ENCODE data around the gene NCR1.
"Not testable (repeated sequence)": the region's sequence is repeated elsewhere in the genome, so short reads cannot be mapped to it uniquely, and the experiment has no call there.

DNA sequence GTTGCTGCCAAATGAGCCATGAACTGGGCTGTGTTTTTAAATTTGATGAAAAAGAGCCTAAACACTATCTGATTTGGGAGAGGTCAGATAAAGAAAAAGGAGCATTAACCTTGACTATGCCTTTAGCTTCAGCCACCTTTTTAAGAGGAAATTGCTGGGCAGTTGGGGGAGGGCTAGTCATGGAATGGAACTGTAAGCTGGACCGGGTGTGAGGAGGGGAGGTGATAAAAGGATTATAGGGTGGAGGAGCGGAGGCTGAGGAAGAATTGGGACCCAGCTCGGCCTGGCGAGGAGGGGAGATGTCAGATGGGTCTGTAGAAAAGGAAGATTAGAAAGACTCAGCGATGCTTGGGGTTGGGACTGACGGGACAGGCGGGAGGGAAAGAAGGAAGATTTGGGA, 7.3 kb upstream of the NCR1 start:
- not testable (repeated sequence) for TF ChIP-seq ESRRA (IDR thresholded peaks at IDR 0.05; ENCODE audit: borderline replicate concordance, low read length); CEBPB (IDR thresholded peaks at IDR 0.05); JUNB (IDR thresholded peaks at IDR 0.05); SMC3 (IDR thresholded peaks at IDR 0.05); MAZ (IDR thresholded peaks at IDR 0.05; ENCODE audit: borderline replicate concordance, low read depth, low read length); HMGXB4 (CRISPR knock-in tag; IDR thresholded peaks at IDR 0.05; ENCODE audit: borderline replicate concordance)
- TF ChIP-seq, protein P1, sequence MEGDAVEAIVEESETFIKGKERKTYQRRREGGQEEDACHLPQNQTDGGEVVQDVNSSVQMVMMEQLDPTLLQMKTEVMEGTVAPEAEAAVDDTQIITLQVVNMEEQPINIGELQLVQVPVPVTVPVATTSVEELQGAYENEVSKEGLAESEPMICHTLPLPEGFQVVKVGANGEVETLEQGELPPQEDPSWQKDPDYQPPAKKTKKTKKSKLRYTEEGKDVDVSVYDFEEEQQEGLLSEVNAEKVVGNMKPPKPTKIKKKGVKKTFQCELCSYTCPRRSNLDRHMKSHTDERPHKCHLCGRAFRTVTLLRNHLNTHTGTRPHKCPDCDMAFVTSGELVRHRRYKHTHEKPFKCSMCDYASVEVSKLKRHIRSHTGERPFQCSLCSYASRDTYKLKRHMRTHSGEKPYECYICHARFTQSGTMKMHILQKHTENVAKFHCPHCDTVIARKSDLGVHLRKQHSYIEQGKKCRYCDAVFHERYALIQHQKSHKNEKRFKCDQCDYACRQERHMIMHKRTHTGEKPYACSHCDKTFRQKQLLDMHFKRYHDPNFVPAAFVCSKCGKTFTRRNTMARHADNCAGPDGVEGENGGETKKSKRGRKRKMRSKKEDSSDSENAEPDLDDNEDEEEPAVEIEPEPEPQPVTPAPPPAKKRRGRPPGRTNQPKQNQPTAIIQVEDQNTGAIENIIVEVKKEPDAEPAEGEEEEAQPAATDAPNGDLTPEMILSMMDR (IDR thresholded peaks at IDR 0.05), result not testable (repeated sequence)

All from A549 (cell line).